ENCODE results near the gene CD86.

CD86 gene

DNA sequence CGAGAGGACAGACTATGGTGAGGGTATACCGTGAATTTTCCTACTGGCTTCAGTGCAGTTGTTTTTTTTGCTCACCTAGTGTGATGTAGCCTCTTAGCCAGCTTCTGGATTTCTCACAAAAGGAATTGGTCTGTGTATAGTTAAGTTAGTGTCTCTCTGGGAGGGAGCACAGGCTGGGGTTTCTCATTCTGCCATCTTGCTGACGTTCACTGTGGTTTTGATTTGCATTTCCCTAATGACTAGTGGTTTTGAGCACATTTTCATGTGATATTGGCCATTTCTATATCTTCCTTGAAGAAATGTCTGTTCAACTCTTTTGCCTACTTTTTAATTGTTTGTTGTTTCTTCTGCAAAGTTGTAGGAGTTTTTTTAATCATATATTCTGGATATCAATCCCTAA is 2.2 kb upstream of the CD86 start:
- TF ChIP-seq, protein P1, sequence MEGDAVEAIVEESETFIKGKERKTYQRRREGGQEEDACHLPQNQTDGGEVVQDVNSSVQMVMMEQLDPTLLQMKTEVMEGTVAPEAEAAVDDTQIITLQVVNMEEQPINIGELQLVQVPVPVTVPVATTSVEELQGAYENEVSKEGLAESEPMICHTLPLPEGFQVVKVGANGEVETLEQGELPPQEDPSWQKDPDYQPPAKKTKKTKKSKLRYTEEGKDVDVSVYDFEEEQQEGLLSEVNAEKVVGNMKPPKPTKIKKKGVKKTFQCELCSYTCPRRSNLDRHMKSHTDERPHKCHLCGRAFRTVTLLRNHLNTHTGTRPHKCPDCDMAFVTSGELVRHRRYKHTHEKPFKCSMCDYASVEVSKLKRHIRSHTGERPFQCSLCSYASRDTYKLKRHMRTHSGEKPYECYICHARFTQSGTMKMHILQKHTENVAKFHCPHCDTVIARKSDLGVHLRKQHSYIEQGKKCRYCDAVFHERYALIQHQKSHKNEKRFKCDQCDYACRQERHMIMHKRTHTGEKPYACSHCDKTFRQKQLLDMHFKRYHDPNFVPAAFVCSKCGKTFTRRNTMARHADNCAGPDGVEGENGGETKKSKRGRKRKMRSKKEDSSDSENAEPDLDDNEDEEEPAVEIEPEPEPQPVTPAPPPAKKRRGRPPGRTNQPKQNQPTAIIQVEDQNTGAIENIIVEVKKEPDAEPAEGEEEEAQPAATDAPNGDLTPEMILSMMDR (IDR thresholded peaks at IDR 0.05; ENCODE audit: low read depth, low read length, missing control alignments): no peak
- DNase-seq (ENCODE audit: low read depth): no peak
- no peak overlapping the region for H3K4me3 ChIP-seq (ENCODE audit: low read depth, low read length)
- in situ Hi-C loops (cut with HindIII; ENCODE audit: low sequenced_read_pairs): no loop called here

- in situ Hi-C loops (cut with HindIII; ENCODE audit: low sequenced_read_pairs): loop anchor here (5.0 kb wide), 1 partner anchor 45 kb away; no protein-coding TSS in a partner anchor
- no peak for DNase-seq (ENCODE audit: low read depth)
- no peak overlapping the region for H3K4me3 ChIP-seq (ENCODE audit: low read depth, low read length)
- TF ChIP-seq, protein P1 (IDR thresholded peaks at IDR 0.05; ENCODE audit: low read depth, low read length, missing control alignments): no peak
Observed at GRCh38 chr3:122057671-122058070, 2.5 kb downstream of the CD86 start.

DNA sequence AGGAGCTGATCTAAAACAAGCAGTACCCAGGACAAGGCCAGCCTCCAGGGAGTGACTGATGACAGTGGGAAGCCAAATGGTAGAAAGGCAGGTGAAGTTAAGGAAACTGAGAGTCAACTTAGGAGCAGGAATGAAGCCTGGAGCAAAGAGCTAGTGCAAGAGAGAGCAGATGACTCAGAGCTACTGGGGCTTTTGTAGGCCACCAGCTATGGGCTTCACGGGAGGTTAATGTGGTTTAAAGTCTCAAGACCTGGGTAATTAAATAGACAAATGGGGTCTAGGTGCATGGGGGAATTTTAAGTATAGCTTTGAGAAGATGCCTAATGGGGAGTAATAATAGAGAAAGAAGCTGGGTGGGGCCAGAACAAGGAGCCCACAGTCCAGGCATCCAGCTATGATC is 3.1 kb downstream of the CD86 start:
- TF ChIP-seq, protein P1 (IDR thresholded peaks at IDR 0.05; ENCODE audit: low read depth, low read length, missing control alignments): no peak
- H3K4me3 ChIP-seq (ENCODE audit: low read depth, low read length): no peak overlapping the region
- DNase-seq (ENCODE audit: low read depth): no peak
- in situ Hi-C loops (cut with HindIII; ENCODE audit: low sequenced_read_pairs): loop anchor here (5.0 kb wide), 1 partner anchor 46 kb away; no protein-coding TSS in a partner anchor

- H3K4me3 ChIP-seq (ENCODE audit: low read depth, low read length): no peak overlapping the region
- TF ChIP-seq, protein P1 (IDR thresholded peaks at IDR 0.05; ENCODE audit: low read depth, low read length, missing control alignments): no peak
- in situ Hi-C loops (cut with HindIII; ENCODE audit: low sequenced_read_pairs): no loop called here
- no peak for DNase-seq (ENCODE audit: low read depth)
Observed at GRCh38 chr3:122060040-122060698, 5.0 kb downstream of the CD86 start.

DNA sequence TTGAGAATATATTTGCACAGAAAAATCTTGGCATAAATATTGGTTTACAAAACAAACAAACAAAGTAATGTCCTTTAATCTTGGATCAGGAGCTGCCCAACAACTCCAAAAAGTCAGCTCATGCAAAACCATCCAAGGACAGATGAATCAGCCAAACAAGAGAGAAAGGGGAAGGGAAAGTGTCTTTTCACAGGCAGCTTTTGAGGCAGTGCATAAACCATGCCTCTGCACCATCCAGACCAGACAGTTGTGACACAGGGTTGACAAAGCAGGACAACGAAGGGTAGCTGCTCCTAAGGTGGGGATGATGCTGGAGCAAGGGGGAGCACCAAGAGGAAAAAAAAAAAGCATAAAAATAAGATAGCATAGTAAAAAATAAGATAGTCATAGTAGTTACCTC is 8.7 kb downstream of the CD86 start:
- H3K4me3 ChIP-seq (ENCODE audit: low read depth, low read length): no peak overlapping the region
- DNase-seq (ENCODE audit: low read depth): no peak
- TF ChIP-seq, protein P1 (IDR thresholded peaks at IDR 0.05; ENCODE audit: low read depth, low read length, missing control alignments): no peak
- in situ Hi-C loops (cut with HindIII; ENCODE audit: low sequenced_read_pairs): no loop called here

DNA sequence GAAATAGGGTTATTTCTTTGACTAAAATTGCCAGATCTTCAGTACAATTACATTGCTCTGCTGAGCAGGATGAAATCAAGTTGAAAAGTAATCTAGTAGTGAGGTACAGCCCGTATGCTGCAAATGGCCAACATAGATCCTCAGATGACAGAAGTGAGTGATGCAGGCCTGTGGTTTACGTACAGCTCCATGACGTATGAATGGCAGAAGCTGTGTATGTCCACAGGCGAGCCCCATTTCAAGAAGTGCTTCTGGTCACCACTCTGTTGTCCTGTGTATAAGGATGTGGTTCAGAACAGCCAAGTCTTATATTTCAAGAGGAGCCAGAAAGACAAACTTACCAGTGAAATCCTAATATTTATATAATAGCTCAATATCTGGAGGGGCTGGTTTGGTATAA is 9.2 kb downstream of the CD86 start:
- in situ Hi-C loops (cut with HindIII; ENCODE audit: low sequenced_read_pairs): no loop called here
- no peak overlapping the region for H3K4me3 ChIP-seq (ENCODE audit: low read depth, low read length)
- DNase-seq (ENCODE audit: low read depth): no peak
- TF ChIP-seq, protein P1 (IDR thresholded peaks at IDR 0.05; ENCODE audit: low read depth, low read length, missing control alignments): no peak

Data from astrocyte of the cerebellum (primary cell).